Ovary (tissue), 10 donors: ENCODE data around the gene MAST2. TPM values are rescaled to one million over a fixed set of nuclear protein-coding genes. Genes with fewer than 3 reads are reported as not detected.

Source experiments
- DNase-seq, 5 donors: peaks; one replicate each; pipeline ENCODE4 v3.0.0-alpha.2; 2019 to 2020
- H3K27ac ChIP-seq, 2 donors: fragments of 200-600 bp; one replicate each; pipeline versions ENCODE4 v1.5.1 to v1.8.0; 2019 to 2022
- H3K27me3 ChIP-seq: fragments of 200-600 bp; one replicate; pipeline ENCODE4 v1.8.0; 2022
- H3K36me3 ChIP-seq: fragments of 200-600 bp; sonication (generic); one replicate; pipeline ENCODE4 v1.5.1; 2019
- H3K4me1 ChIP-seq: one replicate; pipeline ENCODE4 v1.8.1; 2013; ENCODE audit warnings: mild to moderate bottlenecking, moderate library complexity; ENCODE audit not compliant: insufficient read depth
- H3K4me3 ChIP-seq: fragments of 200-600 bp; sonication (generic); one replicate; pipeline ENCODE4 v1.5.1; 2017
- H3K9me3 ChIP-seq, 2 donors: fragments of 200-600 bp in 1 of 2; sonication (generic) in 1 of 2; one replicate each; pipeline versions ENCODE4 v1.5.1 to v1.8.1; 2013 to 2019; ENCODE audit warnings: mild to moderate bottlenecking in 1 of 2, moderate library complexity in 1 of 2
- CTCF ChIP-seq, 3 donors: fragments of 450-650 bp in 2 of 3; fragments of 200-600 bp in 1 of 3; IDR thresholded peaks; one replicate each; pipeline versions ENCODE4 v1.5.1 to v1.8.0; 2016 to 2022; ENCODE audit warnings: antibody characterized with exemption in 3 of 3, mild to moderate bottlenecking in 1 of 3
- EP300 ChIP-seq: sonication (generic); formaldehyde crosslinking; IDR thresholded peaks from one replicate; pipeline ENCODE4 v1.6.1; 2017; ENCODE audit warnings: antibody characterized with exemption
- POLR2A ChIP-seq: fragments of 450-650 bp; IDR thresholded peaks from one replicate; pipeline ENCODE4 v1.6.1; 2017; ENCODE audit warnings: antibody characterized with exemption, mild to moderate bottlenecking, moderate library complexity
- WGBS, 3 donors: extraction: QIAGEN DNeasy Blood & Tissue Kit in 1 of 3; methylation state at CpG; one replicate each; pipeline versions ENCODE4 v1.1.5 to v1.1.7; 2013 to 2017; 5-methylcytosine and 5-hydroxymethylcytosine counted together
- intact Hi-C, 4 donors: fragments of 100-400 bp; cut with DNase I; formaldehyde crosslinking; loops; one replicate each; pipeline versions ENCODE4 v1.11.0 to v1.15.1; 2022 to 2023
- long read RNA-seq, 3 donors: library from polyadenylated mRNA in 2 of 3; unstranded in 2 of 3; transcript quantifications; one replicate each; pipeline ENCODE4 v2.0.0 and lab custom pipeline, GENCODE V29; 2021 to 2026
- polyA plus RNA-seq, 2 donors: library from polyadenylated mRNA; stranded (reverse); fragments of 200-250 nt in 1 of 2; fragments of 350-450 nt in 1 of 2; fragmentation: Illumina TruSeq in 1 of 2; extraction: RNeasy Lipid Tissue Mini Kit (QIAGEN cat#74804) in 1 of 2; gene quantifications; one replicate each; pipeline ENCODE4 v1.2.3, GENCODE V29; 2013 to 2014
- total RNA-seq, 7 donors: library from RNA; depleted of rRNA in 2 of 7; stranded (reverse); fragments of >200 nt in 2 of 7; fragmentation: NEBNext Ultra II Directional in 3 of 7; extraction: Animal tissue kit (Norgen Biotek cat#: 25700) in 3 of 7; gene quantifications; one replicate each; pipeline versions ENCODE4 v1.1.0 to v1.2.4, GENCODE V29; 2016 to 2023
- donor health status: DM: no; HTN: no; CAD: no; lungs with moderate emphysema.
- donor health status: DM: no; HTN: no; CAD: no.
- donor health status: Bipolar disorder and iron deficiency.
- donor health status: DM: yes; HTN: yes; CAD: no.
- donor health status: DM: no; HTN: no; CAD: no.
- donor health status: DM: yes; HTN: yes; CAD: no.

Gene MAST2
- total RNA-seq (10 to 100 TPM; 22.6 to 50.4 (median 33.5) TPM), polyA plus RNA-seq (10 to 100 TPM; 25.9 to 31.0 TPM)
- long read RNA-seq, donor 1, partial matches to known transcripts = 28 of 36 reads
- long read RNA-seq, donor 1, other reads (novel, unspliced or antisense) = 8 of 36 reads
- long read RNA-seq, donor 2, full-length matches to known transcripts = 3 of 65 reads
- long read RNA-seq, donor 2, partial matches to known transcripts = 55 of 65 reads
- long read RNA-seq, donor 2, other reads (novel, unspliced or antisense) = 7 of 65 reads
- long read RNA-seq, donor 3, full-length matches to known transcripts = 2 of 61 reads
- long read RNA-seq, donor 3, partial matches to known transcripts = 44 of 61 reads
- long read RNA-seq, donor 3, other reads (novel, unspliced or antisense) = 15 of 61 reads

DNA sequence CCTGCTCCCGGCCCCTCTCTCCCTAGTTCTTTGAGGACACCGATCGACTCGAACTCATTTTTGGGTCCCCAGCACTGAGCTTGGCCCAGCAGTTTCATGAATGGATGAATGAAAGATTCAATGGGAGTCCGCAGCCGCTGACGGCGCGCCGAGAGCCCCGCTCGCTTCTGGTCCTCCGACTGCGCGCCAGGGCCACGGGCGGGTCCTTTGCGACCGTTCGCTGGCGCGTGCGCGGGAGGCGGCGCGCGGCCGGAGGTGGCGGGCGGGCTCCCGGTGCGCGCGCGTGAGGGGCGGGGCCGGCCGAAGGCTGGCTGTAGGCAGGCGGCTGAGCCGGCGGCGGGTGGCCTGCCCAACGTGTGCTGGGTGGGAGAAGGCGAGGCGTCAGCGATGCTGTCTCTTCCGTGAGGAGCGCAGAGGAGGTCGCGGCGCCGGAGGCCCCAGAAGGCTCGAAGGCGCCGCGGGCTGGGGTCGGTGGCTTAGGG, at the start of gene MAST2:
MAST2 (plus strand) TSS at position 314 of the 482 bp plus-strand sequence. CDS start 284 bp downstream, outside the sequence.
- H3K36me3 ChIP-seq = no peaks in the 10 kb centered on the region
- 0% methylated on average over 38 to 57 of the region's 58 CpGs for WGBS, 3 donors
- peak in 1 of 3 donors; percentile 5 for TF ChIP-seq CTCF (IDR thresholded peaks at IDR 0.05)
- peak; percentile 69 for TF ChIP-seq POLR2A
- no peak for TF ChIP-seq EP300
- no peaks in the 10 kb centered on the region for H3K9me3 ChIP-seq
- H3K4me1 ChIP-seq = peaks cover 2% of the 10 kb centered on the region
- H3K27ac ChIP-seq = peak within 1 kb of the TSS; percentile 55 to 67
- H3K27me3 ChIP-seq = no peaks in the 10 kb centered on the region
- H3K4me3 ChIP-seq = peak within 1 kb of the TSS; percentile 44
- intact Hi-C loops = no loop called here
- peak; percentile 86 to 92 (median 87) for DNase-seq

- Histone ChIP-seq H3K9me3 (no peaks in the 10 kb centered on the region), H3K36me3 (no peaks in the 10 kb centered on the region), H3K4me3 (no peak overlapping the region), H3K27ac (no peak overlapping the region), H3K4me1 (no peaks in the 10 kb centered on the region), H3K27me3 (no peaks in the 10 kb centered on the region)
- no peak for DNase-seq
- TF ChIP-seq EP300 = no peak
- no peak for TF ChIP-seq CTCF (IDR thresholded peaks at IDR 0.05)
- TF ChIP-seq POLR2A = no peak
- 73 to 79% (median 76%) methylated on average over 5 of the region's 5 CpGs for WGBS, 3 donors
- intact Hi-C loops = no loop called here
Observed at GRCh38 chr1:45755697-45756096, 47.7 kb upstream of the MAST2 start.

DNA sequence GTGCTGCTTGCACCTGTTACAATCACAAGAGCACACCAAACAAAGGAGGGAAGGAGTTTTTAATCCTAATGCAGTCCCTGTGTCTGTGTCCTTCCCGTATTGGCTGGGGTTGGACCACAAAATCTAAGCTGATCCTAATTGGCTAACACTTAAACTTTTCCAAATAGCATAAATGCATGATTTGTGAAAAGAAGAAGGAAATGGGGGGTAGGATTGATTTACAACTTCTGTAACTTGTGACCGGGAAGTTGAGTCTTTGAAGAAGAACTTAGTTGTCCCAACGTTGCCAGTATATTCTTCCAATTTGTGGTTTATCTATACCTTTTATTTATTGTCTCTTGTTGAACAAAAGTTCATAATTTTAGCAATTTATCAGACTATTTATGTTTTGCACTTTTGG, 41.1 kb upstream of the MAST2 start:
- Histone ChIP-seq H3K27ac (no peak overlapping the region), H3K4me1 (no peaks in the 10 kb centered on the region), H3K9me3 (no peaks in the 10 kb centered on the region), H3K4me3 (no peak overlapping the region), H3K27me3 (no peaks in the 10 kb centered on the region), H3K36me3 (no peaks in the 10 kb centered on the region)
- WGBS, 3 donors = 42 to 55% (median 49%) methylated on average over 3 of the region's 3 CpGs
- DNase-seq = no peak
- intact Hi-C loops = no loop called here
- TF ChIP-seq POLR2A (no peak), CTCF (IDR thresholded peaks at IDR 0.05) (no peak), EP300 (no peak)

DNA sequence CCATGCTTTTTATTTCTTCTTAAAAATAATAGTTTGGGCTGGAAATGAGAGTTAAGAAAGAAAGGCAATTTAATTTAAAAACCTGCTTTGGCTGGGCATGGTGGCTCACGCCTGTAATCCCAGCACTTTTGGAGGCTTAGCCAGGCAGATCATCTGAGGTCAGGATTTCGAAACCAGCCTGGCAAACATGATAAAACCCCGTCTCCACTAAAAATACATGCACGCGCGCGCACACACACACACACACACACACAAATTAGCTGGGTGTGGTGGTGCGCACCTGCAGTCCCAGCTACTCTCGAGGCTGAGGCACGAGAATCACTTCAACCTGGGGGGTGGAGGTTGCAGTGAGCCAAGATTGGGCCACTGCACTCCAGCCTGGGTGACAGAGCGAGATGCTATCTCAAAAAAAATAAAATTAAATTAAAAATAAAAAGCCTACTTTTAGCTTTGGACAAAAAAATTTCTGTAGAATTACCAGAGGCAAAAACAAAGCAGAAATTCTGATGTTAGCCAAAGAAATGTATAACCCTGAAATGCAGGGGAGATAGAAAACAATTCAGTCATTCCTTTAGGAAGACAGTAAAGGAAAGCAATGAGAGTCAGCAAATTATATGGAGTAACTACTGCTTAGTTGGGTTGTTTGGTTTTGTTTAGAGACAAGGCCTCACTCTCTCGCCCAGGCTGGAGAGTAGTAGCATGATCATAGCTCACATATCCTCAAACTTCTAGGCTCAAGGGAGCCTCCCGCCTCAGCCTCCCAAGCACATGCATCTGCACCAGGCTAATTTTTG, 37.2 kb upstream of the MAST2 start:
- no peaks in the 10 kb centered on the region for H3K27me3 ChIP-seq
- H3K27ac ChIP-seq = no peak overlapping the region
- no peaks in the 10 kb centered on the region for H3K36me3 ChIP-seq
- DNase-seq = no peak
- no peak overlapping the region for H3K4me3 ChIP-seq
- WGBS, 3 donors = 84 to 88% (median 85%) methylated on average over 13 of the region's 13 CpGs
- no peaks in the 10 kb centered on the region for H3K4me1 ChIP-seq
- no peaks in the 10 kb centered on the region for H3K9me3 ChIP-seq
- TF ChIP-seq POLR2A = no peak
- TF ChIP-seq EP300 = no peak
- no peak for TF ChIP-seq CTCF (IDR thresholded peaks at IDR 0.05)
- intact Hi-C loops = no loop called here
